NK-92 (cell line): ENCODE data around the gene SIGLEC15.
"Not testable (repeated sequence)": the region's sequence is repeated elsewhere in the genome, so short reads cannot be mapped to it uniquely, and the experiment has no call there.

Source experiments
- DNase-seq: peaks from one replicate; lab custom pipeline; 2025; ENCODE audit not compliant: unreplicated experiment; lab: John Stamatoyannopoulos, UW

Gene SIGLEC15

DNA sequence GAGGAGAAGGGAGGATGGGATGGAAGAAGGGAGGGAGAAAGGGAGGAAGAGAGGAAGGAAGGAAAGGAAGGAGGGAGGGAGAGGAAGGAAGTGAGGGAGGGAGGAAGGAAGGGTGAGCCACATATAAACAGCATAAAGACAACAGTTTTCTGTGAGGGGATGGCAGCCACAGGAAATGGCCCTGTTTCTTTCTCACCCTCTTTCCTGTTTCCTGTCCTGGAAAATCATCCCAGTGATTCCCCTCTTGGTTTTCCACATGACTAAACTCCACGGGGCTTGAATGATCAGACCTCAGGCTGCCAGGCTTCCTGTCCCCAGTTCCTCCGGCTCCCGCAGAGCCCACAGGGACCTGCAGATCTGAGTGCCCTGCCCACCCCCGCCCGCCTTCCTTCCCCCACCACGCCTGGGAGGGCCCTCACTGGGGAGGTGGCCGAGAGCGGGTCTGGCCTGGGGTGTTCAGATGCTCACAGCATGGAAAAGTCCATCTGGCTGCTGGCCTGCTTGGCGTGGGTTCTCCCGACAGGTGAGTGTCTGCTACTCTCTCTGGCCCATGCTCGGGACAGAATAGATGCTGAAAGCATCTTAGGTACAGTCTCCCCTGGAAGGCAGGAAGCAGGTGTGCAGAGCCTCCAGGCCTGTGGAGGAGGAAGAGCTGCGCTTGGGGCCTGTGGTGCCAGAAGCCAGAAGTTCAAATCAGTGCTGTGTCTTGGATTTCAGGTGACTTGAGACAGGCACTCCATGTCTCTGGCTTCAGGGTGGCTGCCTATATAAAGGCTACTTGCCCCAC, at the start of gene SIGLEC15:
Gene SIGLEC15 (plus strand): TSS at position 418 of the 787 bp plus-strand sequence. CDS start 54 bp downstream, at position 472.
- no peak for DNase-seq

- no peak for DNase-seq
Measured at GRCh38 chr18:45775743-45776142, 49.7 kb upstream of the SIGLEC15 start.

GRCh38 chr18:45777393-45777792, 48.1 kb upstream of the SIGLEC15 start:
- no peak for DNase-seq

DNA sequence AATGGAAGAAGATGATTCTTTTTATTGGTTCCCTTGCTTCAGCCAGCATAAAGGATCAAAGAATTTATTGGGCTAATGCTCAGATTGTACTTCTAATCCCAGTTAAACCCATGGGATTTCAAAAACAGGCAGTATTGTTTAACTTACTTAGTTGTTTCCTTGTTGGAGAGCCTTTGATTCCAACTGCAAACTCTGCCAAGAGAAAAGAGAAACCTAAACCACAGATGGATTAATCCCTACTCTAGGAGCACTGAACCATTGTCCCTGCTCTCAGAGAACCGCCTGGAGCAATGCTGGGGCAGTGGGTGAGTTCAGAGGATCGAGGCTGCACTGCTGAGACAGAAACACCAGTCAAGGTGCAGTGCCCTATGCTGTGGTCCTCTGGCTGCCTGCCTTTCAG, 44.9 kb upstream of the SIGLEC15 start:
- no peak for DNase-seq

GRCh38 chr18:45782662-45783061, 42.8 kb upstream of the SIGLEC15 start:
- DNase-seq, result no peak

DNA sequence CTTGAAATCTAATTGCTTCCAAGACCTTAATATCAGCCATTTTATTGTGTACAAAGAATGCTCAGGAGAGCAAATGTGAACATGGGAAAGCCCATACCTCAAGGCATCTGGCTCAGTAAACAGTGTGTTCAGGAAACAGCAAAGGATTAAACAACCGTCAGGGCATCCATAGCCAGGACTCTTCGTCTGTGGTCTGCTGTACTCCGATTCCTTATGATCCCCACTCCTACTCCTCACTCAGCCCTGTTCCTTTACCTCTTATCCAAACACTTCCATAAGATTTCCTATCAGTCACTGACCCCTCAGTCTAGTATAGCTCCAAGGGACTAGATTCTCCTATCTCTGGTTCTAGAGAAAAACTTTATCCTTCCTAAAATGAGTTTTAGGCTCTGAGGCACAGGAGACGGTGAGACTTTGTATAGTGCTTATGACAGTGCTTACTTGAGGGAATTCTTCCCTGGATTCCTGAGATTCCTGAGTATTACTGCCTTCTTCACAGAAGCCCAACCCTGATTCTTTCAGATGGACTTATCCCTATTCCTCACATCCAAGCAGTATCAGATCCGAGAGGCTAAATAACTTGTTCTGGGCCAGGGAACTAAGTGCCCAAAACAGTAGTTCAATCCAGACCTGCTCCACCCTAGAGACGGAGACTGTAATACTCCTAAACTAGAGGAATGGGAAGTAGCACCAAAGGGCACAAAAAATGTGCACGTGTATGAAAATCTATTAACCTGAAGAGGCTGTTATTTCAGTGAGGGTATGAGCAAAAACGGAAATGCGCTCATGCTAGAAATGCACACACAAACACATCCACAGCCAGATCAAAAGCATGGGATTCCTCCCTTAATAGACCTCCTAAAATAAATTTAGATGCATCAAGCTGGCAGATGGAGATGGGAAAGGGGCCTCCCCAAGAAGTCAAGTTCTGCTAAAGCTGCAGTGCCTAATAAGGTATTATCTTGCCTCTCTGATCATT, 42.1 kb upstream of the SIGLEC15 start:
- DNase-seq, result no peak

GRCh38 chr18:45785134-45785533, 40.3 kb upstream of the SIGLEC15 start:
- no peak for DNase-seq

GRCh38 chr18:45786941-45787340, 38.5 kb upstream of the SIGLEC15 start:
- no peak for DNase-seq

DNA sequence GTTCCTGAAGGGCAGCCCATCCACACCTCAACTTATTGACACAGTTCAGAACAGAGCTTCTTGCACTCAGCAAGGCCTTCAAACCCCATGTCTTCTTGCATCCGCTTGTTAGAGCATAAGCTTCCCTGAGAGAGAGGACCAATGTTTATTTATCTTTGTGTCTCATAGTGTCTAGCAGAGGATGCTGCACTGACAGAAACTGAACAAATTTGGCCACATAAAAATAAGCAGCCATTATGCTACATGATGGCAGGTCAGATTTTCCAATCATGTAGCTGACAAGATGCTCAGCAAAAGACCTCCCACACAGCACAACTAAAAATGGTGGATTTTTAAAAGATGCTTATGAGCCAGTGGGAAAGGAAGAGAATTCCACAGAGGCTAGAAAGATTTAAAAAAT, 38.1 kb upstream of the SIGLEC15 start:
- DNase-seq, result no peak

DNA sequence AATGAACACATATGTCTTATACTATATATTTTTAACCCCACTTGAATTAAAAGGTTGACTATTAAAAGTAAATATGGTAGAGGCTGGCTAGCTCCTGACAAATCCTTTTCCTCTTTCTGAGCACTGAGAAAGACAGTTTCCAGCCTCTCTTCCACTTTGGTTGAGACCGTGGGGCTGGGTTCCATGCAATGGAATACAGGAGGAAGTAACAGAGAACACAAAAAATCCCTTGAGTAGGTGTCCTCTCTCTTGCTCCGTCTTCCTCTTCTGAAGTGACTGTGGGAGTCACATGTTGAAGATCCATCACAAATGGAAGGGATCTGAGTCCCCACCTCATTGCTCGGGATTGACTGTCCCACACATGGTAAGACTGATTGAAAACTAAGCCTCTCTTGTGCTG, 36.6 kb upstream of the SIGLEC15 start:
- no peak for DNase-seq

GRCh38 chr18:45792506-45793263, 32.8 kb upstream of the SIGLEC15 start:
- no peak for DNase-seq

GRCh38 chr18:45793264-45793965, 32.1 kb upstream of the SIGLEC15 start:
- DNase-seq, result no peak

- DNase-seq, result no peak
Measured at GRCh38 chr18:45801416-45802004, 24.0 kb upstream of the SIGLEC15 start.

DNA sequence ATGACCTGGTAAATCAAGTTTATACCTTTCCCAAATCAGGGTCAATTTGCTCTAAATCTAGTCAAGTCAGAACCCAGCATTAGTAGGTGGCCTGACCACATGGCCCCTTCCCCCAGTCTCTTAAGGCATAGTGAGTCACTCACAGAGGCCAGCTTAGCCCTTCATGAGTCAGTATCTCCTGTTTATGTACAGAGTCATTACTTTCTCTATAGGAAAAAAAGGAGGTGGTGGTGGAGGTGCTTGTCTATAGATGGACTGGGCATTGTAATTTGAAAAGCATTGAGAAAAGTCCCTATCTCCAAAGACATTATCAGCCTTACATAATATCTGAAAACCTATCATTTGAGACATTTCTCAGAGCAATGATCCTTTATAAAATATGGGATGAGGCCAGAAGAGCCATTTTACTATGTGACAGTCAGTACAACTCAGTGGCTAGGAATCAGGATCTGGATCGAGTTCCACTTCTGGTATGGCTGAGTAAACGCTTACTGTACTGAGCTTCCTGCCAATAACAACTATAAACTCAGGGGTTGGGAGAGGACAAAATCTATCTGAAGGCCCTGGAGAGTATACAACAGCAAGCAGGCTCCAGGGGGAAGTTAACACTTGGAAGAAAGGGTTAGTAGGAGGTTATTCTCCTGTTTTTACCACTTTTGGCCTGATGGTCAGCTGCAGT, 22.5 kb upstream of the SIGLEC15 start:
- no peak for DNase-seq

DNA sequence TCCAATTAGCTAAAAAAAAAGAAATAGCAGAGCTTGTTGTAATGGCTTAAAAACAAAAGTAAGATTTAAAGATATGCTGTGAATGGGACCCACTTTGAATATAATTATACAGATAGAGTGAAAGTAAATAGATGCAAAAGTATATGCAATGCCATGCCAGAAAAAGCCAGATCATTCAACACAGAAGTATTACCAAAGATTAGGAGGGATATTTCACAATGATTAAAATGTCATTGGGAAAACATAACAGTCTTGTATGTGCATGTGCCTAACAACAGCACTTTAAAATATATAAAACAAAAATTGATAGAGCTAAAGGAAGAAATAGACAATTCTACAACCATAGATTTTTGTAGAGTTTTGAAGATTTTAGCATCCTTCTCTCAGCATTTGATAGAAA, 19.9 kb upstream of the SIGLEC15 start:
- DNase-seq, result no peak

GRCh38 chr18:45806226-45806625, 19.2 kb upstream of the SIGLEC15 start:
- no peak for DNase-seq

- not testable (repeated sequence) for DNase-seq
Measured at GRCh38 chr18:45807144-45807543, 18.3 kb upstream of the SIGLEC15 start.

DNA sequence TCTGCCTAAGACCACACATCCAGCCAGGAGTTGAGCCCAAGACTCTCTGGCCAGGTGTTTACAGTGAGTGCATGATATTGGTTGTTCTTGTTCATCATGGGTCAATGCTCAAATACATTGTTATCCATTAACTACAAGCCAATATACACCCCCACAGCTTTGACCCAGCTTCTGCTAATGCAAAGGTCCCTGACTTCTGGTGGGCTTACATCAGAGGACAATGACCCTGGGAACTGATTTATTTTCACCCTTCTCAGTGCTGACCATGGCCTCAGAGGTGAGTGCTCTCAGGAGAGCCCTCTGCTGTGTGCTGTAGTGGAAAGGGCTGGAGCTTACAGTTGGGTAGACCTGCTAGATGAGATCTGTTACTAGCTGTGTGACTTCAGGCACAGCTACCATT, 10.7 kb upstream of the SIGLEC15 start:
- DNase-seq, result not testable (repeated sequence)

- no peak for DNase-seq
Measured at GRCh38 chr18:45817543-45817942, 7.9 kb upstream of the SIGLEC15 start.

- DNase-seq, result not testable (repeated sequence)
Measured at GRCh38 chr18:45818765-45819164, 6.7 kb upstream of the SIGLEC15 start.
